ENCODE results near the gene UNC93A. TPM values are rescaled to one million over a fixed set of nuclear protein-coding genes. Genes with fewer than 3 reads are reported as not detected.
A peak's percentile ranks its signal among the peaks of the same experiment; 100 is the strongest.
"Not testable (repeated sequence)": the region's sequence is repeated elsewhere in the genome, so short reads cannot be mapped to it uniquely, and the experiment has no call there.

UNC93A gene
- total RNA-seq, 1 experiment from 2014 or later = not detected

DNA sequence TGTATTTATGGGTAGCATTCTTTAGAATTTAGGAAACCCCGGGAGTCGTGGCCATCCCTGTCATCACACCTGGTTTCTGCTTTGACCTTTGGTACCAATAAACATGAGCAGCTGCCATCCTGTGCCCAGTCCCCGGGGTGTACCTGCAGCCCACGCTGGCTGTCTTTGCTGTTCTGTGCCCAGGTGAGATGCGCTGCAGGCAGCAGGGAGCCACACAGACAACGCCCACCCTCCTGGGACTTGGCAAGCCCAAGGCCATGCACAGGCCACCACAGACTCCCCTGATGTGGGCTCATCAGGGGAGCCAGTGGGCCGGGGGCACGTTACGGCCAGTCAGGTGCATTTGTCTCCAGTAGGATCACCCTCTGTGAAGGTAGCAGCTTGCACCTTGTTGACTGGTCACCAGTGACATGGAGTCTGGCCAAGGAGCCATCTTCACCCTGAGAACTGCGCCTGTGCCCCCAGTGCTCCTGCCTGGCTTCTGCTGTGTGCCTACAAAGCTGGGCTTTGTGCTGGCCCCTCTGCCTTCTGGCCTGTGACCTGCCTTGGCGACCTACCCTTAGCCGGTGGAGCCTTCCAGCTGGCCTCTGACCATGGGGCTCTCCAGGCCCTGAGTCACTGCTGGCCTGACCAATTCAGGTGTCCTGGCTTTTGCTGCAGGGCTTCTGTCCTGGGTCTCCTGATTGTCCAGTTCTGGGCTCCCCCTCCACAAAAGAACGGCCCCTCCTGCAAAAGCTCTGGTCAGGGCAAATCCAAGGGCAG lies 14.2 kb upstream of the UNC93A start:
- POLR2A ChIA-PET (ENCODE audit: low non-redundant PET) = no interaction called here
- intact Hi-C loops (cut with micrococcal nuclease; ENCODE audit: unreplicated experiment) = no loop called here
- no peak for DNase-seq (ENCODE audit: low spot score)
- Histone ChIP-seq H3K36me3 (ENCODE audit: insufficient read depth, low read length, poor library complexity, severe bottlenecking) (no peaks in the 10 kb centered on the region), H3K27me3 (replicated peaks; ENCODE audit: insufficient read depth, low read depth, low read length, poor library complexity) (no peaks in the 10 kb centered on the region), H3K9me3 (ENCODE audit: low read depth, low read length, poor library complexity, severe bottlenecking) (no peaks in the 10 kb centered on the region), H3K4me3 (ENCODE audit: low read depth, low read length, poor library complexity, severe bottlenecking) (no peak overlapping the region), H3K27ac (ENCODE audit: low read depth, low read length, poor library complexity, severe bottlenecking) (no peak overlapping the region), H3K4me1 (ENCODE audit: insufficient read depth, low read length, poor library complexity, severe bottlenecking) (no peaks in the 10 kb centered on the region)
- no TSS peak for BruUV-seq (replicated peaks)
- CTCF ChIA-PET = interaction anchor here (0.8 kb wide), 1 partner anchor 74 kb away, joined by 3 read pairs; no protein-coding TSS in a partner anchor
- no peak for TF ChIP-seq EZH2 (IDR thresholded peaks at IDR 0.05; ENCODE audit: borderline replicate concordance, low read depth, low read length, poor library complexity, severe bottlenecking)
- TF ChIP-seq, protein P1, sequence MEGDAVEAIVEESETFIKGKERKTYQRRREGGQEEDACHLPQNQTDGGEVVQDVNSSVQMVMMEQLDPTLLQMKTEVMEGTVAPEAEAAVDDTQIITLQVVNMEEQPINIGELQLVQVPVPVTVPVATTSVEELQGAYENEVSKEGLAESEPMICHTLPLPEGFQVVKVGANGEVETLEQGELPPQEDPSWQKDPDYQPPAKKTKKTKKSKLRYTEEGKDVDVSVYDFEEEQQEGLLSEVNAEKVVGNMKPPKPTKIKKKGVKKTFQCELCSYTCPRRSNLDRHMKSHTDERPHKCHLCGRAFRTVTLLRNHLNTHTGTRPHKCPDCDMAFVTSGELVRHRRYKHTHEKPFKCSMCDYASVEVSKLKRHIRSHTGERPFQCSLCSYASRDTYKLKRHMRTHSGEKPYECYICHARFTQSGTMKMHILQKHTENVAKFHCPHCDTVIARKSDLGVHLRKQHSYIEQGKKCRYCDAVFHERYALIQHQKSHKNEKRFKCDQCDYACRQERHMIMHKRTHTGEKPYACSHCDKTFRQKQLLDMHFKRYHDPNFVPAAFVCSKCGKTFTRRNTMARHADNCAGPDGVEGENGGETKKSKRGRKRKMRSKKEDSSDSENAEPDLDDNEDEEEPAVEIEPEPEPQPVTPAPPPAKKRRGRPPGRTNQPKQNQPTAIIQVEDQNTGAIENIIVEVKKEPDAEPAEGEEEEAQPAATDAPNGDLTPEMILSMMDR (conservative IDR thresholded peaks at IDR 0.05; ENCODE audit: low read depth, low read length) = no peak

DNA sequence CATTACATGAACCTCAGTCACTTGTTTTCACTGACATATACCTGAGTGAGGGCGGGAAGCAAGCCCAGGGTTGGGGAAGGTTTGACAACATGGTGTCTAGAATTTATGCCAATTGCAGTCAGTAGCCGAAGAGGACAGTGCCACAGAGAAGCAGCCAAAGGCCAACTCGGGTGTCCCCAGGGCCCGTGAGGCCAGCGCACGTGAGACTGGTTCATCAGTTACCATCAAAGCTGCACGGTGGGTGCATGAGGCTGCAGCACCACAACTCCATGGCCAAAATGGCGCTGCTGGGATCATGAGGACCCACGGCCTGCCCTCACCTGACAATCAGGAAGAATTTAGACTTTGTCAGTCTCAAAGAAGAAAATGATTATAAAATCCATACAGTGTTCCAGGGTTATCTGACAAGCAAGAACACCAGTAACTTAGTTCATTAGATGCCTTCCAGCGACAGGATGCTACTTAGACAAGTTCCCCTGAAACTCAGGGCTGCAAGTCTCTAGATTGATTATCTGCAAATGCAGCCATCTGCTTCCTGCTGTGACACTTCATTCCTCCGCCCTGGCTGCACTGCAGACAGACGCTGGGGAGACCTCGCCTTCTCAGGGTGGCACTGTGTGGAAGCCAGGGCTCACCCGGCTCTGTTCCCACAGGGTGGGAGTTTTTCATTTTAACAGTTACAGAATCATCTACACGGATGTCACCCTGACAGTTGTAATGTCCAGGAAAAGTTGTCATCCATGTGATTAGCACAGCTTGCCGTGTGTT lies 12.8 kb upstream of the UNC93A start:
- H3K9me3 ChIP-seq (ENCODE audit: low read depth, low read length, poor library complexity, severe bottlenecking); H3K4me3 ChIP-seq (ENCODE audit: low read depth, low read length, poor library complexity, severe bottlenecking); H3K36me3 ChIP-seq (ENCODE audit: insufficient read depth, low read length, poor library complexity, severe bottlenecking); BruUV-seq (replicated peaks); POLR2A ChIA-PET (ENCODE audit: low non-redundant PET); intact Hi-C loops (cut with micrococcal nuclease; ENCODE audit: unreplicated experiment); H3K27ac ChIP-seq (ENCODE audit: low read depth, low read length, poor library complexity, severe bottlenecking); DNase-seq (ENCODE audit: low spot score); H3K27me3 ChIP-seq (replicated peaks; ENCODE audit: insufficient read depth, low read depth, low read length, poor library complexity); CTCF ChIA-PET; H3K4me1 ChIP-seq (ENCODE audit: insufficient read depth, low read length, poor library complexity, severe bottlenecking): not testable (repeated sequence)

DNA sequence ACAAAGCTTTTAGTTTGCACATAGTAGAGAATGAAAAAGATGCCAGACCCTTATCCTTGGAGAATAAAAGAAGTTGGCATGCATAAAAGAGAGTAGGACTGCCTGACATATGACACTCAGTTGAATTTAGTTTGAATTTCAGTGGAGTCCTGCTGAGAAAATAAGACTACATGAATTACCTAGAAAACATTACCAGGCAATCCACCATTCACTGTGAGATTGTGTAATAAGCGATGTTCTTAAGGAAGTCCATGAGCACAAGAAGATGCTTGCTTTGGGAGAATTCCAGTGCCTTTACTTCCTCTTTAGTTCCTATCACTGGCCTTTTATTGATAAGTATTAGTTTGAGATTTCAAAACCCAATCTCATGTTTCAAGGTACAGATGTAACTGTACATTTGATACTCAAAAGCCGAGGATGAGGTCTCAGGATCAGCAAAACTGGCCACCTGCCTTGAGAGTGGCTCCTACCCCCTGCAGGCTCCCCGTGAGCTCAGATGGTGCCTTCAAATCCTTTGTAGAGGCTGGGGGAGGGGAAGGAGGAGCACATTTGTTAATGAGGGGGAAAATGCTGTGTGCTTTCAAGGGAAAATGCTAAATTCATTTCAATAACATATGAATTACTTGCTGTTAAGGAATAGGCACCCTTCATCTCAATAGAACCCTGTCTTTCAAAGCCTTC lies 11.2 kb upstream of the UNC93A start:
- Histone ChIP-seq H3K9me3 (ENCODE audit: low read depth, low read length, poor library complexity, severe bottlenecking) (no peaks in the 10 kb centered on the region), H3K36me3 (ENCODE audit: insufficient read depth, low read length, poor library complexity, severe bottlenecking) (no peaks in the 10 kb centered on the region), H3K27ac (ENCODE audit: low read depth, low read length, poor library complexity, severe bottlenecking) (no peak overlapping the region), H3K27me3 (replicated peaks; ENCODE audit: insufficient read depth, low read depth, low read length, poor library complexity) (no peaks in the 10 kb centered on the region), H3K4me3 (ENCODE audit: low read depth, low read length, poor library complexity, severe bottlenecking) (no peak overlapping the region), H3K4me1 (ENCODE audit: insufficient read depth, low read length, poor library complexity, severe bottlenecking) (no peaks in the 10 kb centered on the region)
- intact Hi-C loops (cut with micrococcal nuclease; ENCODE audit: unreplicated experiment) = no loop called here
- BruUV-seq (replicated peaks) = no TSS peak
- DNase-seq (ENCODE audit: low spot score) = peak; percentile 29
- ChIA-PET CTCF (no interaction called here), POLR2A (ENCODE audit: low non-redundant PET) (no interaction called here)
- TF ChIP-seq, protein P1 (conservative IDR thresholded peaks at IDR 0.05; ENCODE audit: low read depth, low read length) = no peak
- TF ChIP-seq EZH2 (IDR thresholded peaks at IDR 0.05; ENCODE audit: borderline replicate concordance, low read depth, low read length, poor library complexity, severe bottlenecking) = no peak

DNA sequence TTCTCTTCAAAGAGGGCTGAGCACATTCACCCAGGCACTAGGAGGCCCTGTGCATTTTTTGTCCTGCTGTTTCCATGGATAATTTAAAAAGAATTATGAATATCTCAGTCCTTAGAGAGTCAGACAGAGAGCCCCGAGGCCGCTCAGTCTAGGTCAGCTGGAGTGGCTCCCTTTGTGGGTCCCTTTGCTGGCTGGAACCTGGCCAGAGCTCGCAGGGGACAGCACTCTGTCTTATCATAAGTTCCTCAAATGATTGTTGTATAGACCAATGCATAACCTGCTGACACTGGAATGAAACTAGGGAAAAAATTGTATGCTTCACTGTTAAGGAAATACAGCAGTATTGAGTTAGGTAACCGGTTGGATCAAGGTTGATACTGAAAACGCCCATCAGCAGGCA lies 10.6 kb upstream of the UNC93A start:
- H3K36me3 ChIP-seq (ENCODE audit: insufficient read depth, low read length, poor library complexity, severe bottlenecking); BruUV-seq (replicated peaks); H3K9me3 ChIP-seq (ENCODE audit: low read depth, low read length, poor library complexity, severe bottlenecking); intact Hi-C loops (cut with micrococcal nuclease; ENCODE audit: unreplicated experiment); H3K27ac ChIP-seq (ENCODE audit: low read depth, low read length, poor library complexity, severe bottlenecking); H3K4me1 ChIP-seq (ENCODE audit: insufficient read depth, low read length, poor library complexity, severe bottlenecking); DNase-seq (ENCODE audit: low spot score); H3K27me3 ChIP-seq (replicated peaks; ENCODE audit: insufficient read depth, low read depth, low read length, poor library complexity); CTCF ChIA-PET; POLR2A ChIA-PET (ENCODE audit: low non-redundant PET); H3K4me3 ChIP-seq (ENCODE audit: low read depth, low read length, poor library complexity, severe bottlenecking): not testable (repeated sequence)

All from A673 (cell line).